ENCODE results near the gene CRB2.

The CRB2 gene

DNA sequence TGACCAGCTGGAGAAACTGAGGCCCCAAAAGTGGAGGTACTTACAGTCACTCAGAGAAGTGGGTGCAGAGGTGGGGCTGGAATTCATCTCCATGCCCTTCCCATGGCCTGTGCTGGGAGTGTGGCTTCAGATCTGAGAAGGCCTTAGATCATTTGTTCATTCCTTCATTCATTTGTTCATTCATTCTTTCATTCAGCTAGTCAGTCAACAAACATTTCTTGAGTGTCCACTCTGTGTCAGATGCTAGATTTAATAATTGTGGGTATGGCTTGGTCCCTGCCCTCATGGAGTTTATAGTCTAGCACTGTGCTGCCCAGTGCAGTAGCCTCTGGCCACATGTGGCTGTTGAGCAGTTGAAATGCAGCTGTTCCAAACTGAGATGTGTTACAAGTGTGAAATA, 19.0 kb upstream of the CRB2 start:
- H3K27ac Mint-ChIP-seq = no peak overlapping the region
- no peaks in the 10 kb centered on the region for H3K9me3 Mint-ChIP-seq
- no peak overlapping the region for H3K4me3 Mint-ChIP-seq
- peaks cover 30% of the 10 kb centered on the region for H3K4me1 Mint-ChIP-seq (ENCODE audit: low read depth)
- no peaks in the 10 kb centered on the region for H3K27me3 Mint-ChIP-seq (ENCODE audit: low read depth)
- H3K36me3 Mint-ChIP-seq (ENCODE audit: low read depth) = no peaks in the 10 kb centered on the region

GRCh38 chr9:123337971-123338370, 18.0 kb upstream of the CRB2 start:
- H3K9me3 Mint-ChIP-seq = no peaks in the 10 kb centered on the region
- H3K4me1 Mint-ChIP-seq (ENCODE audit: low read depth) = peaks cover 31% of the 10 kb centered on the region
- peak overlapping the region; percentile 96 for H3K27ac Mint-ChIP-seq
- H3K36me3 Mint-ChIP-seq (ENCODE audit: low read depth) = no peaks in the 10 kb centered on the region
- no peak overlapping the region for H3K4me3 Mint-ChIP-seq
- no peaks in the 10 kb centered on the region for H3K27me3 Mint-ChIP-seq (ENCODE audit: low read depth)

DNA sequence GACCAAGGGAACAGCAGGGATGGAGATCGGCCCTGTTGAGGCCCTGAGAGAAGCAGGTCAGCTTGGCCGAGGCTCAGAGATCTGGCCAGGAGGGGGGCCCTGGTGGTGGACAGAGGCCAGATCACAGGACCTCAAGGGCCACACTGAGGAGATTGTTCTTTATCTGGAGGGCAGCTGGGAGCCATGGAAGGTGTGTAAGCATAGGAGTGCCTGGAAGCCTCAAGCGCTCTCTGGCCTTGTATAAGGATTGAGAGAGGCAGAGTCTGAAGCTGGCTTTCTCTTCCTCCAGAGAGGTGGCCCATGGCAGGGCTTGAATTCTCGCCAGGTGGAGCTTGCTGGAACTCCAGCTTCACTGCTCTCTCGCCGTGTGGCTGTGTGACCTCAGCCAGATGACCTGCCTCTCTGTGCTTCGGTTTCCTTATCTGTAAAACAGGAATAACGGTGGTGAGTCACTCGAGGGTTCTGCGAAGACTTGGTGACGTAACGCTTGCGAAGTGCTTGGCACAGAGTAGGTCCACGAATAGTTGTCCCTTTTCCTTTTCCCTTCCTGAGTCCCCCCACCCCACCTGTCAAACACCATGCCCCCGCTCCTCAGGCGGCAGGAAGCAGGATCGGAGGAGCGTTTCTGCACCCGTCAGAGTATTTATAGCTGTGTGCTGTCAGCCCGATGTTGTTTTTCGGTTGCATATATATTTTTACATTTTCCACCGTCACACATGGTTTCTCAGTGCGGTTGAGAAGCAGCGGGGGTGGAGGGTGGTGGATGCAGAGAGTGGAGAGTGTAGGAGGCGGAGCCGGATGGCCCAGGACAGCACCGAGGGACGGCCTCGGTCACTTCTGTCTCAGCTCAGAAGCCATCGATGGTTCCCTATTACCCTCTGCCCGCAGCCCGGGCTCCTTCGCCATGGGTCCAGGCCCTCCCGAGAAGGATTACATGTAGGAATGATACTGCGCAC, 17.0 kb upstream of the CRB2 start:
- Mint-ChIP-seq H3K4me1 (ENCODE audit: low read depth) (peaks cover 31% of the 10 kb centered on the region), H3K4me3 (peak overlapping the region; percentile 82)

DNA sequence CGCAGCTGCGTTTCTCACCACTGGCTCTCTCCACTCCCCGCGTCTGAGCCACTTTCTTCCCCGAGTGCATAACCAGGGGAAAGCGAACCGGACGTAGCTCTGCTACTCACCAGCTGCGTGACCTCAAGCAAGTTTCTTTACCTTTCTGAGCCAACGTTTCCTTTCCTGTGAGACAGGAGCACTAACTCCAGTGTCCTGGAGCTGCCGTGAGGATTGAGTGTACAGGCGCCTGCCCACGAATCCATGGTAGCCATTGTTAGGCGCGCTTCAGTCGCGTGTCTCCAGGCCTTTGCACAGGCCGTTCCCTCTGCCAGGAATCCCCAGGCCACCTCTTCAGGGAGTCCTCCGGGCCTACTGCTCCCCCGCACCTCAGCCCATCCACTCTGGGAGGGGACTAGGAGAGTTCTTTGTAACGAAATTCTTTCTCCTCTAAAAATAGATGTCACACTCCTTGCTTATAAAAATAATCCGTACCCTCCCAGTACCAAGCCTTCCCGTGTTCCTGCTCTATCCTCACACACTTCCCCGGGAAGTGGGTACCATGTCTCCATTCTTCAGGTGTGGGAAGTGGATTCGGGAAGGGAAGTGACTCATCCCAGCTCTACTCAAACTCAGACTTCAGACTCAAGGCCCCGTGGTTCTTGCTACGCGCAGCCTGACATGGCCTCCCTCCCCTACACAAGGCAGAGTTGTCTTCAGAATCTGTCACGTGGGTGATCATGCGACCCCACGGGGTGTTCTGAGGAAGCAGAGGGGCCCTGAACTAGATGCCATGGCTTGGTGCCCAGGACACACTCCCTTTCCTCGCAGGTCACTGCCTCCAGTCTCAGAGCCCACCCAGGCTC, 16.1 kb upstream of the CRB2 start:
- H3K4me3 Mint-ChIP-seq = peak overlapping the region; percentile 82
- peaks cover 31% of the 10 kb centered on the region for H3K4me1 Mint-ChIP-seq (ENCODE audit: low read depth)
- peak overlapping the region; percentile 96 for H3K27ac Mint-ChIP-seq
- H3K36me3 Mint-ChIP-seq (ENCODE audit: low read depth) = no peaks in the 10 kb centered on the region
- no peaks in the 10 kb centered on the region for H3K9me3 Mint-ChIP-seq
- H3K27me3 Mint-ChIP-seq (ENCODE audit: low read depth) = no peaks in the 10 kb centered on the region

More for the DNA sequence above, 17.0 kb upstream of the CRB2 start:
- Mint-ChIP-seq H3K9me3 (no peaks in the 10 kb centered on the region), H3K27me3 (ENCODE audit: low read depth) (no peaks in the 10 kb centered on the region), H3K27ac (peak overlapping the region; percentile 96), H3K36me3 (ENCODE audit: low read depth) (no peaks in the 10 kb centered on the region)

GRCh38 chr9:123341816-123342215, 14.2 kb upstream of the CRB2 start:
- Mint-ChIP-seq H3K36me3 (ENCODE audit: low read depth) (no peaks in the 10 kb centered on the region), H3K4me3 (no peak overlapping the region), H3K4me1 (ENCODE audit: low read depth) (peaks cover 31% of the 10 kb centered on the region), H3K27me3 (ENCODE audit: low read depth) (no peaks in the 10 kb centered on the region), H3K9me3 (no peaks in the 10 kb centered on the region), H3K27ac (no peak overlapping the region)

DNA sequence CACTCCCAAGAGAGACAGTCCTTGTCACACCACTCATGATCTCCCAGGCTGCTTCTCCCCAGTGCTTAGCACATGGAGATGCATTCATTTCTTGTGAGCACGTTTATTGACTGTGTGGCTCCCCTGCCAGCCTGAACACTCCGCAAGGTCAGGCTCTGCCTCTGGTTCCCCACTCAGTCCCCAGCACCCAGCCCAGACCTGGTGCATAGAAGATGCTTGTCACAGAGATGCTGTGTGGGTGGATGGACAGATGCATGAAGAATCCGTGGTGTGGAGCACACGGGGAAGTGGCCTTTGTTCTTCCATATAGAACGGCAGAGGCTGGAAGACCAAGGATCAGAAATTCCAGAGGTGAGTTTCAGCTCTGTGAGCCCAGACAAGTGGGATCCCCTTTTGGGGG, 13.8 kb upstream of the CRB2 start:
- no peaks in the 10 kb centered on the region for H3K27me3 Mint-ChIP-seq (ENCODE audit: low read depth)
- H3K36me3 Mint-ChIP-seq (ENCODE audit: low read depth) = no peaks in the 10 kb centered on the region
- H3K9me3 Mint-ChIP-seq = no peaks in the 10 kb centered on the region
- peaks cover 31% of the 10 kb centered on the region for H3K4me1 Mint-ChIP-seq (ENCODE audit: low read depth)
- no peak overlapping the region for H3K27ac Mint-ChIP-seq
- no peak overlapping the region for H3K4me3 Mint-ChIP-seq

GRCh38 chr9:123343443-123344191, 12.4 kb upstream of the CRB2 start:
- no peak overlapping the region for H3K4me3 Mint-ChIP-seq
- H3K27me3 Mint-ChIP-seq (ENCODE audit: low read depth) = no peaks in the 10 kb centered on the region
- no peaks in the 10 kb centered on the region for H3K36me3 Mint-ChIP-seq (ENCODE audit: low read depth)
- H3K9me3 Mint-ChIP-seq = no peaks in the 10 kb centered on the region
- H3K27ac Mint-ChIP-seq = no peak overlapping the region
- peaks cover 27% of the 10 kb centered on the region for H3K4me1 Mint-ChIP-seq (ENCODE audit: low read depth)

DNA sequence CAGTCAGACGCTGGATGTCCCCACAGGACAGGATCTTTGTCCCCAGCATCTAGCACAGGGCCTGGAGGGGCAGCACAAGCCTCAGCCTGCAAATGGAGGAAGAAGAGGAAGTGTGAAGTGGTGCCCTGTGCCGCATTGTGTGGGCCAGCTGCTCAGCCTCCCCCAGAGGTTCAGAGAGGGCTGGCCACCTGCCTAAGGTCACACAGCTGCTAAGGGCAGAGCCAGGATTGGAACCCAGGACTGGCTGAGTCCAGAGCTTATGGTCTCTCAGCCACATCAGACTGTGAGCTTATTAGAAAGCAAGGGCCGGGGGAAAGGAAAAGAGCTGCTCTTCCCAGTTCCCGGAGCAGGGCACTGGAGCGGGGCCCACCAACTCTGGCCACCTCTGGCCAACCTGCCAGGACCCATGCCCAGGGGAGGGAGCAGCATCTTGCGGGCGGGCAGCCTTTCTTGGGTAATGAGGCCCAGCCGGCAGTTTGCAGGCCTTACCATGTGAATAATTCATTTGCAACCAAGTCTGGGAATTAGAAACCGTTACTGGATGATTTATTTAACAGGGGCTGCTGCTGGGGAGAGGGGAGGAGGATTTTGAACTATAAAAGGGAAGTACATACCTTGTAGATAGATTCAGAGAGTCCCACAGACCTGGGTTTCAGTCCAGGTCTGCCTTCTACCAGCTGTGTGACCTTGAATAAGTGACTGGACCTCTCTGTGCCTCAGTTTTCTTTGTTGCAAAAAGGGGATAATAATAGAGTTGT, 11.6 kb upstream of the CRB2 start:
- Mint-ChIP-seq H3K27ac (no peak overlapping the region), H3K27me3 (ENCODE audit: low read depth) (no peaks in the 10 kb centered on the region), H3K4me1 (ENCODE audit: low read depth) (peaks cover 20% of the 10 kb centered on the region), H3K9me3 (no peaks in the 10 kb centered on the region), H3K36me3 (ENCODE audit: low read depth) (no peaks in the 10 kb centered on the region), H3K4me3 (no peak overlapping the region)

DNA sequence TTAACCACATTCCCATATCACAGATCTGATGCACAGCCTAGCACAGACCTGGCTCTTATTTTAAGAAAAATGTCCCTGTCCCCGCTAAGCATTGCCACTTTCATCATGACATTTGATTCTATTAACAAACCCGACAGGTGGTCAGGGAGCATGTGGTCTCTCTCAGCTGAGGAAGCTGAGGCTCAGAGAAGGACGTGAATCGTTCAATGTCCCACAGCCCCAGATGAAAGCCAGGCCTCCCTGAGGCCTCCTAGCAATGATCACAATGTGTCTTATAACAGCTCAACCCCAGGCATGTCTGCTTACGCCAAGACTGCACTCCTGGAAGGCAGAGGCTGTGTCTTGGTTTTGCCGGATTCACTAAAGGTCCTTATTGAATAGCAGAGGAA, 10.4 kb upstream of the CRB2 start:
- no peaks in the 10 kb centered on the region for H3K9me3 Mint-ChIP-seq
- H3K36me3 Mint-ChIP-seq (ENCODE audit: low read depth) = no peaks in the 10 kb centered on the region
- H3K4me1 Mint-ChIP-seq (ENCODE audit: low read depth) = peaks cover 9% of the 10 kb centered on the region
- no peaks in the 10 kb centered on the region for H3K27me3 Mint-ChIP-seq (ENCODE audit: low read depth)
- no peak overlapping the region for H3K27ac Mint-ChIP-seq
- no peak overlapping the region for H3K4me3 Mint-ChIP-seq

GRCh38 chr9:123346026-123346425, 10.0 kb upstream of the CRB2 start:
- Mint-ChIP-seq H3K9me3 (no peaks in the 10 kb centered on the region), H3K4me3 (no peak overlapping the region), H3K4me1 (ENCODE audit: low read depth) (peaks cover 5% of the 10 kb centered on the region), H3K27me3 (ENCODE audit: low read depth) (no peaks in the 10 kb centered on the region), H3K36me3 (ENCODE audit: low read depth) (no peaks in the 10 kb centered on the region), H3K27ac (no peak overlapping the region)

- Mint-ChIP-seq H3K27ac (no peak overlapping the region), H3K36me3 (ENCODE audit: low read depth) (no peaks in the 10 kb centered on the region), H3K4me1 (ENCODE audit: low read depth) (peaks cover 2% of the 10 kb centered on the region), H3K9me3 (no peaks in the 10 kb centered on the region), H3K4me3 (no peak overlapping the region), H3K27me3 (ENCODE audit: low read depth) (no peaks in the 10 kb centered on the region)
Measured at GRCh38 chr9:123346826-123347225, 9.2 kb upstream of the CRB2 start.

GRCh38 chr9:123347289-123348060, 8.5 kb upstream of the CRB2 start:
- no peaks in the 10 kb centered on the region for H3K36me3 Mint-ChIP-seq (ENCODE audit: low read depth)
- H3K9me3 Mint-ChIP-seq = no peaks in the 10 kb centered on the region
- no peaks in the 10 kb centered on the region for H3K4me1 Mint-ChIP-seq (ENCODE audit: low read depth)
- H3K4me3 Mint-ChIP-seq = no peak overlapping the region
- peaks cover 1% of the 10 kb centered on the region for H3K27me3 Mint-ChIP-seq (ENCODE audit: low read depth)
- H3K27ac Mint-ChIP-seq = no peak overlapping the region

GRCh38 chr9:123348317-123348992, 7.5 kb upstream of the CRB2 start:
- Mint-ChIP-seq H3K9me3 (no peaks in the 10 kb centered on the region), H3K4me1 (ENCODE audit: low read depth) (no peaks in the 10 kb centered on the region), H3K27me3 (ENCODE audit: low read depth) (peaks cover 5% of the 10 kb centered on the region), H3K27ac (no peak overlapping the region), H3K4me3 (no peak overlapping the region), H3K36me3 (ENCODE audit: low read depth) (no peaks in the 10 kb centered on the region)
